ENCODE measurements around the gene LIX1L. TPM values are rescaled to one million over a fixed set of nuclear protein-coding genes. Genes with fewer than 3 reads are reported as not detected.

LIX1L gene
- 10 to 100 TPM in 3 of 4 donors, 1 to 10 TPM in 1; 7.6 to 18.4 (median 11.3) TPM for total RNA-seq

- no peaks in the 10 kb centered on the region for H3K9me3 ChIP-seq
- DNase-seq (ENCODE audit: low spot score in 2 of 2) = peak; percentile 97 to 98
- H3K36me3 ChIP-seq = no peaks in the 10 kb centered on the region
- H3K27ac ChIP-seq = peak within 1 kb of the TSS; percentile 91
- TF ChIP-seq CTCF (IDR thresholded peaks at IDR 0.05) = no peak
- peak in 1 of 2 donors; percentile 32 for TF ChIP-seq POLR2A (IDR thresholded peaks at IDR 0.05)
- peak in 2 of 3 donors; percentile 29 to 54 for TF ChIP-seq POLR2AphosphoS5 (IDR thresholded peaks at IDR 0.05)
- no peak for TF ChIP-seq EP300 (IDR thresholded peaks at IDR 0.05)
- H3K4me3 ChIP-seq = peak within 1 kb of the TSS; percentile 76
- peaks cover 78% of the 10 kb centered on the region for H3K4me1 ChIP-seq
- 0% methylated on average over 19 of the region's 60 CpGs for WGBS
- no peaks in the 10 kb centered on the region for H3K27me3 ChIP-seq
Measured at GRCh38 chr1:145957443-145958319, at the start of gene LIX1L. TSS of gene LIX1L (minus strand) at chr1:145958017. CDS start at chr1:145957927, 90 bp downstream.

- peak overlapping the region; percentile 70 for H3K27ac ChIP-seq
- no peaks in the 10 kb centered on the region for H3K27me3 ChIP-seq
- H3K4me3 ChIP-seq = no peak overlapping the region
- no peaks in the 10 kb centered on the region for H3K9me3 ChIP-seq
- no peaks in the 10 kb centered on the region for H3K36me3 ChIP-seq
- peaks cover 59% of the 10 kb centered on the region for H3K4me1 ChIP-seq
- no peak for TF ChIP-seq POLR2AphosphoS5 (IDR thresholded peaks at IDR 0.05)
- no peak for TF ChIP-seq POLR2A (IDR thresholded peaks at IDR 0.05)
- no peak for TF ChIP-seq EP300 (IDR thresholded peaks at IDR 0.05)
- no peak for TF ChIP-seq CTCF (IDR thresholded peaks at IDR 0.05)
- 60% methylated on average over 2 of the region's 2 CpGs for WGBS
- peak; percentile 32 to 59 for DNase-seq (ENCODE audit: low spot score in 2 of 2)
Measured at GRCh38 chr1:146001709-146002108, 43.9 kb upstream of the LIX1L start.

- no peaks in the 10 kb centered on the region for H3K9me3 ChIP-seq
- H3K4me3 ChIP-seq = peak overlapping the region; percentile 76
- H3K4me1 ChIP-seq = peaks cover 47% of the 10 kb centered on the region
- 17% methylated on average over 5 of the region's 5 CpGs for WGBS
- peak in 1 of 2 donors; percentile 16 for TF ChIP-seq POLR2A (IDR thresholded peaks at IDR 0.05)
- TF ChIP-seq EP300 (IDR thresholded peaks at IDR 0.05) = no peak
- TF ChIP-seq POLR2AphosphoS5 (IDR thresholded peaks at IDR 0.05) = peak in 1 of 3 donors; percentile 46
- no peak for TF ChIP-seq CTCF (IDR thresholded peaks at IDR 0.05)
- H3K27me3 ChIP-seq = no peaks in the 10 kb centered on the region
- peak; percentile 53 to 65 for DNase-seq (ENCODE audit: low spot score in 2 of 2)
- peaks cover 14% of the 10 kb centered on the region for H3K36me3 ChIP-seq
- H3K27ac ChIP-seq = peak overlapping the region; percentile 99
Measured at GRCh38 chr1:145999321-146000024, 41.7 kb upstream of the LIX1L start.

GRCh38 chr1:145997718-145998023 is 39.9 kb upstream of the LIX1L start:
- Histone ChIP-seq H3K4me3 (peak overlapping the region; percentile 76), H3K27me3 (no peaks in the 10 kb centered on the region), H3K9me3 (no peaks in the 10 kb centered on the region), H3K27ac (peak overlapping the region; percentile 99), H3K4me1 (peaks cover 58% of the 10 kb centered on the region), H3K36me3 (peaks cover 32% of the 10 kb centered on the region)
- TF ChIP-seq CTCF (IDR thresholded peaks at IDR 0.05) (no peak), POLR2A (IDR thresholded peaks at IDR 0.05) (no peak), POLR2AphosphoS5 (IDR thresholded peaks at IDR 0.05) (no peak), EP300 (IDR thresholded peaks at IDR 0.05) (no peak)
- 6% methylated on average over 3 of the region's 3 CpGs for WGBS
- peak; percentile 41 to 62 for DNase-seq (ENCODE audit: low spot score in 2 of 2)
